ENCODE results near the gene SLC12A7. TPM values are rescaled to one million over a fixed set of nuclear protein-coding genes. Genes with fewer than 3 reads are reported as not detected.
"Not testable (repeated sequence)": the region's sequence is repeated elsewhere in the genome, so short reads cannot be mapped to it uniquely, and the experiment has no call there.

Gene SLC12A7
- polyA plus RNA-seq (2012; ENCODE audit: insufficient read depth, insufficient read length, low read depth) = 44.2 TPM

DNA sequence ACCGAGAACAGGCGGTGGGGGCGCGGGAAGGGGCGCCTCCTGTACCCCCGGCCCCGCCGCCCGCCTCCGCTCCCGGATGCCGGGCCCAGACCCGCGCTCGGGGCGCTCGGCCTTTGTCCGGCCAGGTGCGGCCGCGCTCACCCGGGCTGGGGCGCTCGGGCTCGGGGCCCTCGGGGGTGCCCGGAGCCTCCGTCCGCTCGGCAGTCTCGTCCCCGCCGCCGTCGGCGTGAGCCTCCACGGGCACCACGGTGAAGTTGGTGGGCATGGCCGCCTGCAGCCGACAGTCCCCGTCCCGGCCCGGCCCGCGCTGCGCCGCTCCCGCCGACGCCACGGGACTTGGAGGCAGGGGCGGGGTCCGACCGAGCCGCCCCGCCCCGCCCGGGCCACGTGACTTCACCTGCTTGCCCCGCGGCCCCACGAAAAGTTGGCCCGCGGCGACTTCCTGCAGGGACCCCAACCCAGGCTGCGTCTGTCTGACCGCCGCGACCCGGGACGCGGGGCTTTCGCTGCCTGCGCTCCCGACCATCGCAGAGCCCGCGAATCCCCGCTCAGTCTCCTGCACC lies at the start of gene SLC12A7:
Gene SLC12A7 (minus strand): TSS at position 337 of the 563 bp plus-strand sequence. CDS start 72 bp downstream, at position 265.
- Histone ChIP-seq H3K4me3 (ENCODE audit: low read depth, low read length) (peak within 1 kb of the TSS; percentile 68), H3K4me1 (no peaks in the 10 kb centered on the region), H3K27me3 (peaks cover 7% of the 10 kb centered on the region), H3K36me3 (no peaks in the 10 kb centered on the region), H3K9me3 (no peaks in the 10 kb centered on the region)
- peak; percentile 56 for DNase-seq
- TF ChIP-seq, protein P1, sequence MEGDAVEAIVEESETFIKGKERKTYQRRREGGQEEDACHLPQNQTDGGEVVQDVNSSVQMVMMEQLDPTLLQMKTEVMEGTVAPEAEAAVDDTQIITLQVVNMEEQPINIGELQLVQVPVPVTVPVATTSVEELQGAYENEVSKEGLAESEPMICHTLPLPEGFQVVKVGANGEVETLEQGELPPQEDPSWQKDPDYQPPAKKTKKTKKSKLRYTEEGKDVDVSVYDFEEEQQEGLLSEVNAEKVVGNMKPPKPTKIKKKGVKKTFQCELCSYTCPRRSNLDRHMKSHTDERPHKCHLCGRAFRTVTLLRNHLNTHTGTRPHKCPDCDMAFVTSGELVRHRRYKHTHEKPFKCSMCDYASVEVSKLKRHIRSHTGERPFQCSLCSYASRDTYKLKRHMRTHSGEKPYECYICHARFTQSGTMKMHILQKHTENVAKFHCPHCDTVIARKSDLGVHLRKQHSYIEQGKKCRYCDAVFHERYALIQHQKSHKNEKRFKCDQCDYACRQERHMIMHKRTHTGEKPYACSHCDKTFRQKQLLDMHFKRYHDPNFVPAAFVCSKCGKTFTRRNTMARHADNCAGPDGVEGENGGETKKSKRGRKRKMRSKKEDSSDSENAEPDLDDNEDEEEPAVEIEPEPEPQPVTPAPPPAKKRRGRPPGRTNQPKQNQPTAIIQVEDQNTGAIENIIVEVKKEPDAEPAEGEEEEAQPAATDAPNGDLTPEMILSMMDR (IDR thresholded peaks at IDR 0.05; ENCODE audit: low read depth, low read length) = no peak

DNA sequence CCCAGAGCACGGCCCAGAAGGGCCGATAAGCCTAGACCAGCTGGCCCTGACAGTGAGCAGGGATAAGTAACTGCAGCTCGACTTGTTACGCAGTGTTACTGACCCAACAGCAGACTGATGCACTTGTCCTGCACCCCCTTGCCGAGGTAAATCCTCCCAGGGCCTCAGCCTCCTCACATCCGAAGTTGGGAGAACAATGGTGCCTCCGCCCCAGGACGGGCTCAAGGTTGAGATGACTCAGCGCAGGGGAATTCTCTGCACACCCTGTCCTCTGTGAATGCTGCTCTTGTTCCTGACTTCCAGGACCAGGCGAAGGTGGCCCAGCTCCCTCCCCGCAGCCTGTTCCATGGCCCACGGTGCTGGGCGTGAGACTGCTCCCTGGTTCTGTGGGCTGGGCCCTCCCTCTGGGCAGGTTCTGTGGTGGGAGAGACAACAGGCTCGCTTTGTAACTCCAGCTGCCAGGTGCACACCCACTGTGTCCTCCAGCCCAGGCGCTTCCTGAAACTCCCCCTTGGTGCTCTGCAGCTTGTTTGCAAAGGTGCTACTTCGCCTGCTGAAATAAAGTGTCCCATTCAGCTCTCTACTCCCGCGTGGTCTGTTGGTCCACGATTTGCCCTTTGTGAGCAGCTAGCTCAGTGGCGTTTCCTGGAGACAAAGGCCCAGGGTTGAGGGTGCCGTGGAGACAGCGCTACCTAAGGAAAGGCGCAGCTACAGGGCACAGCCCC lies 49.4 kb upstream of the SLC12A7 start:
- Histone ChIP-seq H3K9me3 (peaks cover 5% of the 10 kb centered on the region), H3K36me3 (no peaks in the 10 kb centered on the region), H3K27me3 (peaks cover 8% of the 10 kb centered on the region), H3K4me3 (ENCODE audit: low read depth, low read length) (no peak overlapping the region), H3K4me1 (no peaks in the 10 kb centered on the region)
- DNase-seq = no peak
- TF ChIP-seq, protein P1 (IDR thresholded peaks at IDR 0.05; ENCODE audit: low read depth, low read length) = no peak

DNA sequence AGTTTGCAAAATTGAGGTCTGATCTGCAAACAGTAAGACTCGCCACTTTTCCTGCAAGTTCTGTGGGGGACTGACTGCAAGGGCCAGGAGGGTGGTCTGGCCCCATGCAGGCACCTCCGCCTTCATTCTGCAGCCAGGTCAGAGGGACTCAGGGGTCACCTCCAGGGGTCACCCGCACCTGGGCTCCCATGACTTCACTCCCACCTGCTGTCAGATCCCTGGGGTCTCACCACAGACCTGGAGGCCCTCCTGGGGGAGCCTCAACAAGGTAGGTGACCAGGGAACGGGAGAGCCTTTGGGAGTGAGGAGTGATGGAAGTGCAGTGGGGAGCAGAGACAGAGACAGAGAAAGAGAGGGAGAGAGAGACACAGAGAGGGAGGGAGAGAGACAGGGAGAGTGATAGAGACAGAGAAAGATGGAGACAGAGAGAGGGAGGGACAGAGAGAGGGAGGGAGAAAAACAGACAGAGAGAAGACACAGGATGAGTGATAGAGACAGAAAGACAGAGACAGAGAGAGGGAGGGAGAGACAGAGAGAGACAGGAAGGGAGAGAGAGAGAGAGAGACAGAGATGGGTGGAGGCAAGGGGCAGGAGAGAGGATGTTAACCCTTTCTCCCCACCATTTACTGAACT lies 48.0 kb upstream of the SLC12A7 start:
- Histone ChIP-seq H3K36me3 (no peaks in the 10 kb centered on the region), H3K9me3 (peaks cover 9% of the 10 kb centered on the region), H3K4me1 (no peaks in the 10 kb centered on the region), H3K4me3 (ENCODE audit: low read depth, low read length) (no peak overlapping the region), H3K27me3 (peaks cover 19% of the 10 kb centered on the region)
- DNase-seq = no peak
- TF ChIP-seq, protein P1 (IDR thresholded peaks at IDR 0.05; ENCODE audit: low read depth, low read length) = no peak

DNA sequence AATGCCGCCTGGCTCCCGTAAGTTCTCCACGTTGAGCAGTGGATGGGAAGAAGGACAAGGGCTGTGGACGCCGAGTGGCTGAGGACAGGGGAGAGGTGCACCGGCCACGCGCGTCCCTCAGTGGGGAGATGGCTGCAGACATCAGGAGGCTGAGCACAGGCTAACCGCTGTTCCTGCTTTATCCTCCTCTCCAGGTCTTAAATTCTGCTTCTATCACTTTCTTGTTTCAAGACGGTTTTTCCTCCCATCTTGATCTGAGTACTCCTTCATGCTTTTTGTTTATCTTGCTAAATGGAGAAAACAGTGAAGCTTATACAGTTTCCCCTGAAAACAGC lies 47.4 kb upstream of the SLC12A7 start:
- no peak for DNase-seq
- TF ChIP-seq, protein P1 (IDR thresholded peaks at IDR 0.05; ENCODE audit: low read depth, low read length) = no peak
- Histone ChIP-seq H3K27me3 (peaks cover 23% of the 10 kb centered on the region), H3K9me3 (peaks cover 9% of the 10 kb centered on the region), H3K36me3 (no peaks in the 10 kb centered on the region), H3K4me3 (ENCODE audit: low read depth, low read length) (no peak overlapping the region), H3K4me1 (no peaks in the 10 kb centered on the region)

DNA sequence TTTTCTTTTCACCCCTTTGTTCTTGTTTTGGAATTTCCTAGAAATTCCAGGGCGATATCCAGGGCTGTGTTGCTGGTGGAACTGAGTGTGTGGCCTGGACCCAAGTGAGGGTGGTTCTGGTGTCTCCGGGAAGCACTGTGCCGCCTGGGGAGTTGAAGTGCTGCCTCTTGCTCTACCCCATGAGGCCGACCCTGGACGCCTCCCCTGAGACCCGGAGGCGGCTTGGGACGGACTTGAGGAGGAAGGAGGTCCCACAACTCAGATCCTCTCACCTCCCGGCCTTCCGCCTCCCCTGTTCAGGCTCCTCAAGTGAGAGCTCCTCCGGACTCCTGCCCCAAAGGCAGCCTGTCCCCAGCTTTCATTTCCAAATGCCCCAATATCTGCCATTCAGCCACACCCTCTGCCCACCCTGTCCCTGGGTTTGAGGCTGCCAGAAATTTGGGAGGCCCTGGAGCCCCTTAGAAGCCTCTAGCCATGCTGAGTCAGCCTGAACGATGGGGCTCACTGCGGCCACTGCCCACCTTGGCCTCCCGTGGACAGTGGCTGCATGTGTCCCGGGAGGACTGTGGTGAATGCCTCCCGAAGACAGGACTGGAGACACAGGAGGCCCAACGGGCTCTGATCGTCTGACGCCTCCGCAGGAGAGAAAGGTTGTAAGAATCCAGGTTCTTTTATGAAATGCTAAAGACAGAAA lies 46.9 kb upstream of the SLC12A7 start:
- peaks cover 9% of the 10 kb centered on the region for H3K9me3 ChIP-seq
- no peaks in the 10 kb centered on the region for H3K36me3 ChIP-seq
- DNase-seq = no peak
- H3K4me3 ChIP-seq (ENCODE audit: low read depth, low read length) = no peak overlapping the region
- peaks cover 28% of the 10 kb centered on the region for H3K27me3 ChIP-seq
- TF ChIP-seq, protein P1 (IDR thresholded peaks at IDR 0.05; ENCODE audit: low read depth, low read length) = no peak
- H3K4me1 ChIP-seq = no peaks in the 10 kb centered on the region

DNA sequence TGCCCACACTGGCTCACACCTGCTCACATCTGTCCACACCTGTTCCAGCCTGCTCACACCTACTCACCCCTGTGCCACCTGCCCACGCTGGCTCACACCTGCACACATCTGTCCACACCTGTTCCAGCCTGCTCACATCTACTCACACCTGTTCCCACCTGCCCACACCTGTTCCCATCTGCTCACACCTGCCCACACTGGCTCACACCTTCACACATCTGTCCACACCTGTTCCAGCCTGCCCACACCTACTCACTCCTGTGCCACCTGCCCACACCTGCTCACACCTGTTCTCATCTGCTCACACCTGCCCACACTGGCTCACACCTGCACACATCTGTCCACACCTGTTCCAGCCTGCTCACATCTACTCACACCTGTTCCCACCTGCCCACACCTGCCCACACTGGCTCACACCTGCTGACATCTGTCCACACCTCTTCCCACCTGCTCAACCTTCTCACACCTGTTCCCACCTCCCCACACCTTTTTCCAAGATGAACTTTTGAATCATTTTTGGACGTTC lies 45.7 kb upstream of the SLC12A7 start:
- not testable (repeated sequence) for H3K4me1 ChIP-seq; H3K9me3 ChIP-seq; H3K36me3 ChIP-seq; H3K4me3 ChIP-seq (ENCODE audit: low read depth, low read length); DNase-seq
- H3K27me3 ChIP-seq = peaks cover 28% of the 10 kb centered on the region

All from BE2C (cell line).